Fibroblast of lung (primary cell): ENCODE results near the gene PPP2R5C.

ENCODE experiments used
- CTCF ChIP-seq, 2 donors: IDR thresholded peaks in 1 of 2; conservative IDR thresholded peaks in 1 of 2; 1 replicate in 1 of 2; 2 replicates in 1 of 2; pipeline ENCODE4 v1.5.1; 2011 to 2012; ENCODE audit warnings: low read length in 2 of 2, control low read depth in 1 of 2, inconsistent platforms in 1 of 2, low read depth in 1 of 2, mild to moderate bottlenecking in 1 of 2
- EZH2 ChIP-seq: IDR thresholded peaks from 2 replicates; pipeline ENCODE4 v1.5.1; 2012; ENCODE audit warnings: low read length, control low read depth, mild to moderate bottlenecking; ENCODE audit errors: missing control alignments

DNA sequence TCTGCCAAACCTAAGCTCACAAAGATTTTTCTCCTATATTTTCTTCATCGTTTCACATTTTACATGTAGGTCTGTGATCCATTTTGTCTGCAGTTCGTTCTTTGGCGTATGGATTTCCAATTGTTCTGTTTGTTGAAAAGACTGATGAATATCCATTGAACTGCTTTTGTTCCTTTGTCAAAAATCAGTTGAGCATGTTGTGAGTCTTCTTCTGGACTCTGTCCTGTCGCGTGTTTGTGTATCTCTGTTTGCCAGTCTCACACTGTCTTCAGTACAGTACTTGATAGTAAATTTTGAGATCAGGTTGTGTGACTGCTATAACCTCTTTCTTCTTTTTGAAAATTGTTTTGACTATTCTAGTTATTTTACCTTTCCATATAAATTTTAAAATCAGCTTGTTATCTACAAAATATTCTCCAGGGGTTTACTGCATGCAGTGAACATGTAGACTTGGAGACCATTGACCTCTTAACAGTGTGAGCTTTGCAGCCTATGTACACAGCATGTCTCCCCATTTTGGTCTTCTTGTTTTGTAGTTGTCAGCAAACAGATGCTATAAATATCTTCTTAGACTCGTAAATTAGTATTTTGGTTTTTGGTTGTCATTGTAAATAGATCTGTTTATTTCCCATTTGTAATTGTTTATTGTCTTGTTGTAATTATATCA, 108.9 kb downstream of the PPP2R5C start:
- no peak for TF ChIP-seq EZH2
- no peak for TF ChIP-seq CTCF (conservative IDR thresholded peaks at IDR 0.05 in 1 of 2, IDR thresholded peaks at IDR 0.05 in 1 of 2; ENCODE audit: low read depth in 1 of 2, low read length in 2 of 2)
